Mononuclear cell (primary cell): ENCODE results near the gene PCNT. TPM values are rescaled to one million over a fixed set of nuclear protein-coding genes. Genes with fewer than 3 reads are reported as not detected.

Source experiments
- H3K27me3 ChIP-seq: 2 replicates; pipeline ENCODE4 v1.6.0; 2011; ENCODE audit warnings: low read length, control low read depth; ENCODE audit not compliant: insufficient read depth
- H3K4me1 ChIP-seq: 2 replicates; pipeline ENCODE4 v1.5.1; 2011; ENCODE audit warnings: mild to moderate bottlenecking, low read length, control low read depth; ENCODE audit not compliant: insufficient read depth
- H3K4me3 ChIP-seq: 2 replicates; pipeline ENCODE4 v1.5.1; 2011; ENCODE audit warnings: mild to moderate bottlenecking, low read length, moderate library complexity
- H3K9me3 ChIP-seq: 2 replicates; pipeline ENCODE4 v1.5.1; 2011; ENCODE audit warnings: low read depth, mild to moderate bottlenecking, control low read depth, low read length
- total RNA-seq: library from RNA; depleted of rRNA; stranded (reverse); fragments of >200 nt; gene quantifications from one replicate; pipeline ENCODE4 v1.2.3, GENCODE V29; 2012

PCNT gene
- 27.9 TPM for total RNA-seq

GRCh38 chr21:46323710-46324389 is at the start of gene PCNT, which contains the start of gene C21orf58:
Gene PCNT (plus strand): TSS chr21:46324156. CDS start chr21:46324229, 73 bp downstream.
Gene C21orf58 (minus strand): TSS chr21:46323870. CDS start chr21:46322738, 1,132 bp downstream.
- Histone ChIP-seq H3K9me3 (no peaks in the 10 kb centered on the region), H3K27me3 (no peaks in the 10 kb centered on the region), H3K4me1 (peaks cover 50% of the 10 kb centered on the region), H3K4me3 (peak within 1 kb of the TSS; percentile 97)

DNA sequence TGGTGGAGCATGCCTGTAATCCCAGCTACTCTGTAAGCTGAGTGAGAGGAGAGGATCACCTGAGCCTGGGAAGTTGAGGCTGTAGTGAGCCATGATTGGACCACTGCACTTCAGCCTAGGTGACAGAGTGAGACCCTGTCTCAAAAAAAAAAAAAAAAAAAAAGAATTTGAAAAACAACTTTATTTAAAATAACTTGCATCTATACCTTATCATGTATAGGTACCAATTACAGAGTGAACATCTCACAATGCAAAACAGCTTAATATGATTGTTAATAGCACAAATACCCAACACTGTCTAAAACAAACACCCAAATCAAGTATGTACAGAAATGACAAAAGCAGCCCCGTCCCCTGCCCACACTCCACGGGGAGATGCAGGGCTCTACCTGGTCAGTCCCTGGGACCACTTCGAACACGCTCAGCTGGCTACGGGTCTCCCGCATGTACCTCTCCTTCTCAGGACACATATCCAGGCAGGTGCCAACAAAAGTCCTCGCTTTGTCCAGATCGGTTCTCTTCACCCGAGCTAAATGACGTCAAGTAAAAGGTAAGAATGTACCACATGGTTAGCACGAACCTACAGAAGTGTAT is 49.1 kb upstream of the PCNT start:
- no peaks in the 10 kb centered on the region for H3K9me3 ChIP-seq
- H3K4me3 ChIP-seq: no peak overlapping the region
- no peaks in the 10 kb centered on the region for H3K27me3 ChIP-seq
- no peaks in the 10 kb centered on the region for H3K4me1 ChIP-seq

- no peak overlapping the region for H3K4me3 ChIP-seq
- peaks cover 67% of the 10 kb centered on the region for H3K4me1 ChIP-seq
- no peaks in the 10 kb centered on the region for H3K27me3 ChIP-seq
- H3K9me3 ChIP-seq: no peaks in the 10 kb centered on the region
These were observed 39.8 kb upstream of the PCNT start for GRCh38 chr21:46284077-46284644.

DNA sequence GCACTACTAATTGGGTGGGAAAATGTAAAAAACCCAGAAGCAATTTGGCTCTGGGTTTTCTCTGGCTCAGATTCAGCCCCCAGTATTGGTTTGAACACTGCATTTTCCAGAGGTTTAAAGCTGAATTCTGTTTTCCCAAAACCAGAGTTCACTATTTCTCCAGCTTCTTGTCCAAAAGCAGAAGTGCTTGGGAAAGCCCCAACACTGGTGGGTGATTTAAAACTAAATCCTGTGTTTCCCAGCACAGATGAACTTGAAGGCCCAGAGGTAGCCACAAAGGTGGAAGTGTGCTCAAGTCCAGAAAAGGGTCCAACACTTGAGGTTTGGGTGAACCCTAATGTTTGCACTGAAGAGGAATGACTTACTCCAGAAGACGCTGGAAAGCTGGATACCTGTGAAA is 39.2 kb upstream of the PCNT start:
- no peak overlapping the region for H3K4me3 ChIP-seq
- H3K27me3 ChIP-seq: no peaks in the 10 kb centered on the region
- peaks cover 67% of the 10 kb centered on the region for H3K4me1 ChIP-seq
- no peaks in the 10 kb centered on the region for H3K9me3 ChIP-seq

DNA sequence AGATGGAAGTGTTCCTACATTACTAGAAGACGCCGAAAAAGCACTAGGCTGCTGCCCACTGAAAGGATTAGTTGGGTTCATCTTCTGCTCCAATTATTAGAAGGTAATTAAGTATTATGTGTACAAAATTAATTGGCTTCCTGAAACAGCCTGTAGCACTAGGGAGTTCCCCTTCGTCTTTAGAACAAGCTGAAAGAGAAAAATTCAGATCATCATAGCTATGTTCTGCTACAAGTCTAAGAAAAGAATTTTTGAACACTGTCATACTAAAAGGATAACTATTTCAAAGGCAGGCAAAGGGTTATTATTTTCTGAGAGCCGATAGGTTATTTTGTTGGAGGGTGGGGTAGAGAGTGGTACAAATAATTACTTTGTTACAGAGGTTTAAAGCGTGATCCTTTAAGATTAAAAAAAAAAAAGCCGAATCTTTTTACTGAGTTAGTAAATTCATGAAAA is 38.7 kb upstream of the PCNT start, which contains the start of gene MCM3AP:
Gene MCM3AP (minus strand): TSS at position 406 of the 456 bp plus-strand sequence. CDS start 325 bp downstream, at position 81.
- peaks cover 67% of the 10 kb centered on the region for H3K4me1 ChIP-seq
- no peaks in the 10 kb centered on the region for H3K27me3 ChIP-seq
- H3K9me3 ChIP-seq: no peaks in the 10 kb centered on the region
- H3K4me3 ChIP-seq: peak within 1 kb of the TSS; percentile 82

- H3K4me1 ChIP-seq: peaks cover 67% of the 10 kb centered on the region
- peak within 1 kb of the TSS; percentile 82 for H3K4me3 ChIP-seq
- H3K27me3 ChIP-seq: no peaks in the 10 kb centered on the region
- no peaks in the 10 kb centered on the region for H3K9me3 ChIP-seq
These were observed 38.0 kb upstream of the PCNT start, which contains the start of gene YBEY for GRCh38 chr21:46285761-46286647. Gene YBEY (plus strand): TSS chr21:46286342. CDS start chr21:46286914, 572 bp downstream.

DNA sequence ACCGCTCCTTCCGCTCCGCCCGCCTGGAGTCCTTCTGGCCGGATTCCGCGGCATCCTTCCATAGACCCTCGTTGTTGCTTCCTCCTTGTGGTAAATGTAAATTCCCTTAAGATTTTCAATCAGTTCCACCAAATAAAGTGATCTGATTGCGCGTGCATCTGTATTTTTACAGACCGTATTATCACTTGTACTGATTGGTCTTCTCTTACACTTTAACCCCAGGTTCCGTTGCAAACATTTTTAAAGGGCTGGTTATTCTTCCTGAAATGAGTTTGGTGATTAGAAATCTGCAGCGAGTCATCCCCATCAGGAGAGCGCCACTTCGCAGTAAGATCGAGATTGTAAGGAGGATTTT is 37.3 kb upstream of the PCNT start:
- Histone ChIP-seq H3K9me3 (no peaks in the 10 kb centered on the region), H3K27me3 (no peaks in the 10 kb centered on the region), H3K4me1 (peaks cover 64% of the 10 kb centered on the region), H3K4me3 (peak overlapping the region; percentile 82)

GRCh38 chr21:46287541-46287940 is 36.4 kb upstream of the PCNT start:
- no peaks in the 10 kb centered on the region for H3K9me3 ChIP-seq
- no peaks in the 10 kb centered on the region for H3K27me3 ChIP-seq
- H3K4me1 ChIP-seq: peaks cover 55% of the 10 kb centered on the region
- no peak overlapping the region for H3K4me3 ChIP-seq

- H3K27me3 ChIP-seq: no peaks in the 10 kb centered on the region
- no peak overlapping the region for H3K4me3 ChIP-seq
- peaks cover 34% of the 10 kb centered on the region for H3K4me1 ChIP-seq
- H3K9me3 ChIP-seq: no peaks in the 10 kb centered on the region
These were observed 34.2 kb upstream of the PCNT start for GRCh38 chr21:46289655-46290179.

GRCh38 chr21:46291561-46291960 is 32.4 kb upstream of the PCNT start:
- Histone ChIP-seq H3K9me3 (no peaks in the 10 kb centered on the region), H3K27me3 (no peaks in the 10 kb centered on the region), H3K4me1 (peaks cover 27% of the 10 kb centered on the region), H3K4me3 (no peak overlapping the region)

DNA sequence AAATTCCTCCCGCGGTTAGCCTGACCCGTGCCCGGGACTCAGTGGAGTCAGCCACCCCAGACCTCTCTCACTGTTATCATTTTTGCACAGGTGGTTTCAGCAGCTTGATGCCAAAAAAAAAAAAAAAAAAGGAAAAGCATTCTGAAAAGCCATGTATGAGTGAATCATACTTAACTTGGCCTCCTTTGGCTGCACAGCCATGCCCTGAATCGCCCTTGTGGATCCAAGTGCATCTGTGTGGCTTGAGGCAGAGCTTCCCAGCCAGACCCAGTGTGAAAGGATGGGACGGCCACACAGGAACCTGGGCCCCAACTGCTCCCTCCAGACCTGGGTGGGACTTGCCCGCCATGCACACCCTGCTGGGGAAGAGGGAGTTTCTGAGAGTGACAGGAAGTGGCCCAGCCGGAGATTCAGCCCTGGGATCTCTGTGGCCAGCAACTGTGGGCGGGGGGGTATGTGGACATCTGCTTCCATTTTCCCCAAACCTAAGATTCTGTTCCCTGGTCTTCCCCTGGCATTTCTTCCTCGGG is 29.2 kb upstream of the PCNT start:
- peaks cover 14% of the 10 kb centered on the region for H3K4me1 ChIP-seq
- no peaks in the 10 kb centered on the region for H3K9me3 ChIP-seq
- no peak overlapping the region for H3K4me3 ChIP-seq
- H3K27me3 ChIP-seq: no peaks in the 10 kb centered on the region

GRCh38 chr21:46295177-46295770 is 28.7 kb upstream of the PCNT start:
- H3K4me3 ChIP-seq: no peak overlapping the region

DNA sequence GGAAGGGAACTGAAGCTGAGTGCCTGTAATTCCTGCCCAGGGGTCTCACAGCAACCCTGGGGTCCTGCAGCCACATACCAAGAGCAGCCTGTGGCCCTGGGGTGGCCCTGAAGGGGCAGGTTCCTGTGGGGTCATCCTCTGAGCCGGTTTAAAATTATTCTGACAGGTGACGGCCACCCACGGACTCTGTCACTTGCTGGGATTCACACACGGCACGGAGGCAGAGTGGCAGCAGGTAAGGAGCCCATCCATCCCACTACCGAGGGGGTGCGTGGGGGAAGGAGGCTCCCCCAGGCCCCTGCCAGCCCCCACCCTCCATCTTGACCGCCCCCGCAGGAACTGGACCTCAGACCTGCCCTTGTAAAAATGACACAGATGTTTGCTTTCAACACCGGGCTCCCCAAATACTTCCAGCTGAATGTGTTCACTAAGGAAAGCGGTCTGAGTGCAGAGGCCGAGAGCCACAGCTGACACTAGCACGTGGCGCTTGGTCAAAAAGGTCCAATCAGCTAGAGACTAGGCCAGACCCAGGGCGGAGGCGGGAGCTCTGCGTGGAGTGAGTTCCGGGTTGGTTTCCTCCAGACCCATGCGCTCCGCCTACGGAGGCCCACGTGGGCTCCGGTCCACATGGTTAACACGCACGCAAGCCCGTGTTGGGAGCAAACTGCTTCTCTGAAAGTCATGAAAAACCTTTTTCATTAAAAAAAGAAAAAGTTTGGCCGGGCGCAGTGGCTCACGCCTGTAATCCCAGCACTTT is 27.8 kb upstream of the PCNT start:
- Histone ChIP-seq H3K4me3 (no peak overlapping the region), H3K9me3 (no peaks in the 10 kb centered on the region), H3K4me1 (peaks cover 14% of the 10 kb centered on the region), H3K27me3 (no peaks in the 10 kb centered on the region)

More at GRCh38 chr21:46295177-46295770, 28.7 kb upstream of the PCNT start:
- Histone ChIP-seq H3K27me3 (no peaks in the 10 kb centered on the region), H3K9me3 (no peaks in the 10 kb centered on the region), H3K4me1 (peaks cover 14% of the 10 kb centered on the region)
